ENCODE measurements around the gene ARFGAP1. TPM values are rescaled to one million over a fixed set of nuclear protein-coding genes. Genes with fewer than 3 reads are reported as not detected.

The ARFGAP1 gene
- total and polyA plus RNA-seq, 2 of the 4 experiments (the other 2 are of a cell fraction): 59.1 to 194 TPM

GRCh38 chr20:63311833-63312243 is 39.2 kb downstream of the ARFGAP1 start:
- CTCF ChIA-PET: no interaction called here
- no TSS peak for BruUV-seq (replicated peaks)
- 66% methylated on average over 7 of the region's 18 CpGs; no CpG with 5 or more reads in 1 of the 2 experiments for WGBS, 2 experiments (ENCODE audit: extremely low coverage in 2 of 2, insufficient read length in 1 of 2)

More at GRCh38 chr20:63311833-63312243, 39.2 kb downstream of the ARFGAP1 start:
- no peak overlapping the region for H2BK20ac ChIP-seq (ENCODE audit: low read depth, low read length)
- no peaks in the 10 kb centered on the region for H3K9me3 ChIP-seq (ENCODE audit: control insufficient read depth, insufficient read depth, low read length)
- no peak overlapping the region for H3K14ac ChIP-seq (replicated peaks; ENCODE audit: low read depth, low read length)
- H2BK5ac ChIP-seq (ENCODE audit: low read depth, low read length, poor library complexity, severe bottlenecking): no peak overlapping the region
- no peak overlapping the region for H3K4me3 ChIP-seq (ENCODE audit: insufficient read depth, low read depth, low read length)
- ATAC-seq (ENCODE audit: low read depth) (no peak), DNase-seq (no peak)
- no peak overlapping the region for H2BK15ac ChIP-seq (ENCODE audit: low read depth, low read length)
- H3K36me3 ChIP-seq (ENCODE audit: control insufficient read depth, insufficient read depth, low read length): no peaks in the 10 kb centered on the region
- H3K23ac ChIP-seq (ENCODE audit: low read depth, low read length): no peak overlapping the region
- no peaks in the 10 kb centered on the region for H3K9me1 ChIP-seq (ENCODE audit: insufficient read depth, low read length)
- H3K79me1 ChIP-seq (ENCODE audit: low read depth in 1 of 2, low read length in 2 of 2): no peaks in the 10 kb centered on the region
- peaks cover 20% of the 10 kb centered on the region; the same call in 1 of the 2 replicates for H3K27me3 ChIP-seq (ENCODE audit: control insufficient read depth, insufficient read depth, low read length)
- no peak overlapping the region for H3K4ac ChIP-seq (ENCODE audit: low read depth, low read length)
- intact Hi-C loops (cut with micrococcal nuclease) (no loop called here), dilution Hi-C loops (cut with HindIII; ENCODE audit: low sequenced_read_pairs, unreplicated experiment) (no loop called here), in situ Hi-C loops (cut with MboI; ENCODE audit: low sequenced_read_pairs) (no loop called here)
- POLR2A ChIA-PET (ENCODE audit: unreplicated experiment): no interaction called here
- TF ChIP-seq BHLHE40 (IDR thresholded peaks at IDR 0.05; ENCODE audit: low read depth, low read length): no peak
- no peak for TF ChIP-seq NFE2L2 (IDR thresholded peaks at IDR 0.05; ENCODE audit: low read depth, low read length)
- TF ChIP-seq RAD21 (IDR thresholded peaks at IDR 0.05; ENCODE audit: low read length): no peak
- TF ChIP-seq SMC3 (IDR thresholded peaks at IDR 0.05; ENCODE audit: low read depth, low read length): no peak
- no peak for TF ChIP-seq FOS (IDR thresholded peaks at IDR 0.05; ENCODE audit: low read depth, low read length)
- TF ChIP-seq CHD1 (IDR thresholded peaks at IDR 0.05; ENCODE audit: low read depth, low read length): no peak
- no peak for TF ChIP-seq MAZ (IDR thresholded peaks at IDR 0.05; ENCODE audit: borderline replicate concordance, low read depth, low read length)
- TF ChIP-seq CTCF (conservative IDR thresholded peaks at IDR 0.05; ENCODE audit: low read depth, low read length): no peak
- TF ChIP-seq USF2 (IDR thresholded peaks at IDR 0.05; ENCODE audit: low read depth, low read length): no peak
- TF ChIP-seq CEBPB (IDR thresholded peaks at IDR 0.05; ENCODE audit: low read depth, low read length): no peak
- no peak for TF ChIP-seq RCOR1 (IDR thresholded peaks at IDR 0.05; ENCODE audit: insufficient replicate concordance, low read length)
- TF ChIP-seq RFX5 (IDR thresholded peaks at IDR 0.05; ENCODE audit: low read depth, low read length): no peak
- TF ChIP-seq MXI1 (IDR thresholded peaks at IDR 0.05; ENCODE audit: borderline replicate concordance, low read depth, low read length): no peak
- TF ChIP-seq POLR2A (IDR thresholded peaks at IDR 0.05; ENCODE audit: low read depth, low read length): no peak
- no peak for TF ChIP-seq MAFK (IDR thresholded peaks at IDR 0.05; ENCODE audit: low read depth, low read length)
- H3K56ac ChIP-seq (ENCODE audit: extremely low read depth, insufficient read depth, low read length): no peak overlapping the region
- no peak overlapping the region for H3K9ac ChIP-seq (ENCODE audit: low read depth, low read length)
- no peak overlapping the region for H4K5ac ChIP-seq (ENCODE audit: low read depth, low read length)
- no peak overlapping the region for H2AK9ac ChIP-seq (replicated peaks; ENCODE audit: low read depth, low read length, poor library complexity)
- no peak overlapping the region for H4K8ac ChIP-seq (ENCODE audit: low read depth in 2 of 2, low read length in 2 of 2)
- no peak overlapping the region for H3K4me2 ChIP-seq (ENCODE audit: low read depth, low read length)
- H2AFZ ChIP-seq (replicated peaks; ENCODE audit: low read length, poor library complexity): no peak overlapping the region
- peaks cover 5% of the 10 kb centered on the region; the same call in 1 of the 2 replicates for H4K20me1 ChIP-seq (ENCODE audit: insufficient read depth, low read length)
- H3K27ac ChIP-seq (ENCODE audit: insufficient read depth, low read length): no peak overlapping the region
- peaks cover 9% of the 10 kb centered on the region; the same call in 1 of the 2 replicates for H3K4me1 ChIP-seq (ENCODE audit: control insufficient read depth, insufficient read depth, low read length)
- no peak overlapping the region for H3K18ac ChIP-seq (ENCODE audit: low read depth, low read length)
- H4K91ac ChIP-seq (ENCODE audit: insufficient read depth, low read depth, low read length): no peak overlapping the region
- no peak overlapping the region for H2BK120ac ChIP-seq (ENCODE audit: low read depth, low read length)
- no peak overlapping the region for H2AK5ac ChIP-seq (ENCODE audit: low read depth, low read length)
